ENCODE data around the gene SIRPA. TPM values are rescaled to one million over a fixed set of nuclear protein-coding genes. Genes with fewer than 3 reads are reported as not detected.

Gene SIRPA
- total and polyA plus RNA-seq, 2 of the 8 experiments (the other 6 are each of a cell fraction or from before 2014, with no cell fraction given), result 3.9 to 4.3 TPM

DNA sequence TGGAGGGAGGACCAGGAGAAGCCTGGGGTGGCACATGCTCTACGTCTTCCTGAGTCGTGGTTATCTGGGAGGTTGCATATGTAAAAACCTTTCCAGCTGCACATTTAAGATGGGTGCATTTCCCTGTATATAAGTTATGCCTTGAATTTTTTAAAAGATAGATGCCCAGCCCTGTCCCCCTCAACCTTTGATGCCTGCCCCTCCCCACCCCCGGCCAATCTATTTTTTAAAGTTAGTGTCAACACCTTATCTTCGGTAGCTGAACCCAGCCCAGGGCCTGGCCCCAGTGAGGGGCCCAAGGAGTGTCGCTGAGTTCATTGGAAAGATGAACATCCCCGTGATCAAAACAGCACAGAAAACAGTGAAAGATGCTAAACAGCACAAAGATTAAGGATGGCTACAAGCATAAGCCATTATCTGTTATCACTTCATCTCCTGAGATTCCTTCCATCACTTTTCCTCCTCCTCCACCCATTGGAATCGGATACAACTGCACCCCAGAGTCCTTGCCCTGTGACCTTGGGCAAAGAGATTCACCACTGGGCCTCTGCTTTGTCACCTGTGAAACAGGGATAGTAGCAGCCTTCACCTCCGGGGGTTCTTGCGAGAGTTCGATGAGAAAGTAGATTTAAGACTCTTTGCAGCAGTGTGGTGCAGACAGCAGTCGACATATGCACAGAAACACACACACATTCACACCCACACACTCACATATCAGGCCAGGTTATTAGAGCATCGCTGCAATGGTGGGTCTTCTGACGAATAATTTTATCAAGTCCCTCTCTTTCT, 47.5 kb downstream of the SIRPA start (continued):
- TF ChIP-seq, protein P1, sequence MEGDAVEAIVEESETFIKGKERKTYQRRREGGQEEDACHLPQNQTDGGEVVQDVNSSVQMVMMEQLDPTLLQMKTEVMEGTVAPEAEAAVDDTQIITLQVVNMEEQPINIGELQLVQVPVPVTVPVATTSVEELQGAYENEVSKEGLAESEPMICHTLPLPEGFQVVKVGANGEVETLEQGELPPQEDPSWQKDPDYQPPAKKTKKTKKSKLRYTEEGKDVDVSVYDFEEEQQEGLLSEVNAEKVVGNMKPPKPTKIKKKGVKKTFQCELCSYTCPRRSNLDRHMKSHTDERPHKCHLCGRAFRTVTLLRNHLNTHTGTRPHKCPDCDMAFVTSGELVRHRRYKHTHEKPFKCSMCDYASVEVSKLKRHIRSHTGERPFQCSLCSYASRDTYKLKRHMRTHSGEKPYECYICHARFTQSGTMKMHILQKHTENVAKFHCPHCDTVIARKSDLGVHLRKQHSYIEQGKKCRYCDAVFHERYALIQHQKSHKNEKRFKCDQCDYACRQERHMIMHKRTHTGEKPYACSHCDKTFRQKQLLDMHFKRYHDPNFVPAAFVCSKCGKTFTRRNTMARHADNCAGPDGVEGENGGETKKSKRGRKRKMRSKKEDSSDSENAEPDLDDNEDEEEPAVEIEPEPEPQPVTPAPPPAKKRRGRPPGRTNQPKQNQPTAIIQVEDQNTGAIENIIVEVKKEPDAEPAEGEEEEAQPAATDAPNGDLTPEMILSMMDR (IDR thresholded peaks at IDR 0.05; ENCODE audit: control extremely low read depth in 1 of 3, insufficient read depth in 1 of 3, low read depth in 1 of 3, low read length in 3 of 3), result no peak
- TF ChIP-seq, protein P2, sequence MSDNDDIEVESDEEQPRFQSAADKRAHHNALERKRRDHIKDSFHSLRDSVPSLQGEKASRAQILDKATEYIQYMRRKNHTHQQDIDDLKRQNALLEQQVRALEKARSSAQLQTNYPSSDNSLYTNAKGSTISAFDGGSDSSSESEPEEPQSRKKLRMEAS (IDR thresholded peaks at IDR 0.05), result no peak
- TF ChIP-seq SIRT6 (IDR thresholded peaks at IDR 0.05; ENCODE audit: low read length), result no peak
- no peak for TF ChIP-seq HDAC6 (IDR thresholded peaks at IDR 0.05; ENCODE audit: low read depth, low read length)
- no peak for TF ChIP-seq CEBPB (IDR thresholded peaks at IDR 0.05; ENCODE audit: low read depth, low read length)
- TF ChIP-seq EP300 (IDR thresholded peaks at IDR 0.05; ENCODE audit: borderline replicate concordance in 1 of 2, low read depth in 2 of 2, low read length in 2 of 2), result no peak
